ENCODE results near the gene BNC2. TPM values are rescaled to one million over a fixed set of nuclear protein-coding genes. Genes with fewer than 3 reads are reported as not detected.
"Not testable (repeated sequence)": the region's sequence is repeated elsewhere in the genome, so short reads cannot be mapped to it uniquely, and the experiment has no call there.

BNC2 gene
- total RNA-seq, 1 donor from 2014 or later = 2.9 TPM

DNA sequence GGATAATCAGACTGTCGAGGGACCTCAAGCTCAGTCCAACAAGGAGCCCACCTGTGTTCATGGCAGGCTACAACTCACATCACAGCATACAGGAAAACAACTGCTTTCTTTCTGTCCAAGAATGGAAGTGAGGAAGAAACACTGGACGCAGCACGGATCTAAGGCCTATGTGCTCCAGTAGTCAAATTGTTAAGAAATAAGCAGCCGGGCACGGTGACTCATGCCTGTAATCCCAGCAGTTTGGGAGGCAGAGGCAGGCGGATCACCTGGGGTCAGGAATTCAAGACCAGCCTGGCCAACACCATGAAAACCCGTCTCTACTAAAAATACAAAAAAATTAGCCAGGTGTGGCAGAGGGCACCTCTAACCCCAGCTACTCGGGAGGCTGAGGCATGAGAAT is 427.8 kb downstream of the BNC2 start:
- H3K4me3 ChIP-seq (ENCODE audit: low read depth, low read length) = no peak overlapping the region
- peak; percentile 70 for DNase-seq (ENCODE audit: low read depth)
- TF ChIP-seq, protein P1, sequence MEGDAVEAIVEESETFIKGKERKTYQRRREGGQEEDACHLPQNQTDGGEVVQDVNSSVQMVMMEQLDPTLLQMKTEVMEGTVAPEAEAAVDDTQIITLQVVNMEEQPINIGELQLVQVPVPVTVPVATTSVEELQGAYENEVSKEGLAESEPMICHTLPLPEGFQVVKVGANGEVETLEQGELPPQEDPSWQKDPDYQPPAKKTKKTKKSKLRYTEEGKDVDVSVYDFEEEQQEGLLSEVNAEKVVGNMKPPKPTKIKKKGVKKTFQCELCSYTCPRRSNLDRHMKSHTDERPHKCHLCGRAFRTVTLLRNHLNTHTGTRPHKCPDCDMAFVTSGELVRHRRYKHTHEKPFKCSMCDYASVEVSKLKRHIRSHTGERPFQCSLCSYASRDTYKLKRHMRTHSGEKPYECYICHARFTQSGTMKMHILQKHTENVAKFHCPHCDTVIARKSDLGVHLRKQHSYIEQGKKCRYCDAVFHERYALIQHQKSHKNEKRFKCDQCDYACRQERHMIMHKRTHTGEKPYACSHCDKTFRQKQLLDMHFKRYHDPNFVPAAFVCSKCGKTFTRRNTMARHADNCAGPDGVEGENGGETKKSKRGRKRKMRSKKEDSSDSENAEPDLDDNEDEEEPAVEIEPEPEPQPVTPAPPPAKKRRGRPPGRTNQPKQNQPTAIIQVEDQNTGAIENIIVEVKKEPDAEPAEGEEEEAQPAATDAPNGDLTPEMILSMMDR (conservative IDR thresholded peaks at IDR 0.05; ENCODE audit: low read depth, low read length) = no peak

DNA sequence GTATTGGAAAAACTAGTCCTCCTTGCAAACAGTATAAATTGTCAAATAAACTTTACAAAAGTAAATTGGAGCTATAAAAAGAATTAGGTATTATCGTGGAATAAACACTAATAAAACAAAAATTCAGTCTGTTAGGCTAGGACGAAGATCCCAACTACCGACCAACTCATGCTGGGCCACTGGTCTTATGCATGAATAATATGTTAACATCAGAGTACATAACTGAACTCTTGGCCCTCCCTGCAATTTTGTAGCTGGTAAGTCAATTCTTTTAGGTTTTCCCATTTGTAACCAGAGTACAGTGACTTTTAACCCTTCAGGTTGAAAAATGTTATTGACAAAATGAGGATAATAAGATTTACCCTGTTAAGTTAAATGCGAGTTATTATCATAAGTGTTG is 428.7 kb downstream of the BNC2 start:
- no peak overlapping the region for H3K4me3 ChIP-seq (ENCODE audit: low read depth, low read length)
- DNase-seq (ENCODE audit: low read depth) = no peak
- TF ChIP-seq, protein P1 (conservative IDR thresholded peaks at IDR 0.05; ENCODE audit: low read depth, low read length) = no peak

DNA sequence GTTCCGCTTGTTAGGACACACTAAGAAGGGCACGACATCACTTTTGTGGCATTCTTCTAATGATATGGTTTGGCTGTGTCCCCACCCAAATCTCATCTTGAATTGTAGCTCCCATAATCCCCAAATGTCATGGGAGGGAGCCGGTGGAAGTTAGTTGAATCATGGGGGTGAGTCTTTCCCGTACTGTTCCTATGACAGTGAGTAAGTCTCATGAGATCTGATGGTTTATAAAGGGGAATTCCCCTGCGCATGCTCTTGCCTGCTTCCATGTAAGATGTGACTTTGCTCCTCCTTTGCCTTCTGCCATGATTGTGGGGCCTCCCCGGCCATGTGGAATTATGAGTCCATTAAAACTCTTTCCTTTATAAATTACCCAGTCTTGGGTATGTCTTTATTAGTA is 431.6 kb downstream of the BNC2 start:
- DNase-seq (ENCODE audit: low read depth); H3K4me3 ChIP-seq (ENCODE audit: low read depth, low read length): not testable (repeated sequence)

DNA sequence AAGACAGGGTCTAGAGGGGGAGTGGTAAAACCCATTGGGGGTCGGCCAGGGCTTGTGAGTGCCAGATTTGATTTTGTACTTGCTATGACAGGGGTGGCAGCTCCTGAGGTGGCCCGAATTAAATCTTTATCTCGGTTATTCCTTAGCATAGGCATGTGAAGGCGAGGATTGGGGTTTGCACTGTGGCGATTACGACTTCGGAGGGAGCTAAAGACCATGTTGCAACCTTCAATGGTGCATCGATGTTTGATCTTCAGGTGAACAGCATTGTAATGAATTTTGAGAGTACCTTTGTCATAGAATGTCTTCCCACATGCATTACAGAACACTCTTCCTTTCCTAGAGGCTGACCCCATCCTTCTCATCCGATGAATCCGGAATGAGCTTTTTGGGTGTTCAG is 433.9 kb downstream of the BNC2 start:
- DNase-seq (ENCODE audit: low read depth) = no peak
- TF ChIP-seq, protein P1 (conservative IDR thresholded peaks at IDR 0.05; ENCODE audit: low read depth, low read length) = no peak
- H3K4me3 ChIP-seq (ENCODE audit: low read depth, low read length) = no peak overlapping the region

DNA sequence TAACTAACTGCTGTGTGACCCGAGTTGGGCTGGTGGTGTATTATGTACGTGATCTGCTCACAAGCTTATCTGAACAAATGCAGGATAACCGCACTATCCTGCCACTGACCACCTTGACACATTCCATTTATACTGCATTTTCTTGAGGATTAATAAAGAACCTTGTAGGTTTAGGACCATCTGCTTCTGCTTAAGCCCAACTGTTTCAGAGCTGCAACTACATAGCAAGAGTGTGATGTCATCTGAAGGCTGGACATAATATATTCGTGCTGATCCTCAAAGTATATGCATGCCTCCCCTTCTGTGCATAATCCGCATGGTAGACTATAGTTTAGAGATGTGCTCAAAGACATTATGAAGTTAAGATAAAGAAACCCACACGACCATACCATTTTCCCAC is 435.9 kb downstream of the BNC2 start:
- TF ChIP-seq, protein P1 (conservative IDR thresholded peaks at IDR 0.05; ENCODE audit: low read depth, low read length) = no peak
- DNase-seq (ENCODE audit: low read depth) = no peak
- H3K4me3 ChIP-seq (ENCODE audit: low read depth, low read length) = no peak overlapping the region

DNA sequence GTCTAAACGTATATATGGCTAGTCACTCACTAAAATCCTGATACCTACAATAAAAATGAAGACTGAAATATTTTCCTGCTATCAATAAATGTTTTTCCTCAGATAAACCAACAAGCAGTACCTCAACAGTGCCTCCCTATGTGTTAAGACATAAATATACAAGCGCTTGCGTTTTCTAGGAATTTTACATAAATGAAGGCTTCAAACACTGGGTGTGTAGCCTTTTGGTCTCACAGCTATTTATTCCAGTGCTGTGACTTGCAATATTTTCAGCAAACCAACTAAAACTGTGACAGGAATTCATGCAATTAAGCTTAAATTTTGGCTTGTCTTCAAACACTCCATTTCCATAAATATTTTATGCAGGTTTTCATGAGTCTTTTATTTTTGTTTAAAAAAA is 437.0 kb downstream of the BNC2 start:
- DNase-seq (ENCODE audit: low read depth) = no peak
- no peak overlapping the region for H3K4me3 ChIP-seq (ENCODE audit: low read depth, low read length)
- TF ChIP-seq, protein P1 (conservative IDR thresholded peaks at IDR 0.05; ENCODE audit: low read depth, low read length) = no peak

DNA sequence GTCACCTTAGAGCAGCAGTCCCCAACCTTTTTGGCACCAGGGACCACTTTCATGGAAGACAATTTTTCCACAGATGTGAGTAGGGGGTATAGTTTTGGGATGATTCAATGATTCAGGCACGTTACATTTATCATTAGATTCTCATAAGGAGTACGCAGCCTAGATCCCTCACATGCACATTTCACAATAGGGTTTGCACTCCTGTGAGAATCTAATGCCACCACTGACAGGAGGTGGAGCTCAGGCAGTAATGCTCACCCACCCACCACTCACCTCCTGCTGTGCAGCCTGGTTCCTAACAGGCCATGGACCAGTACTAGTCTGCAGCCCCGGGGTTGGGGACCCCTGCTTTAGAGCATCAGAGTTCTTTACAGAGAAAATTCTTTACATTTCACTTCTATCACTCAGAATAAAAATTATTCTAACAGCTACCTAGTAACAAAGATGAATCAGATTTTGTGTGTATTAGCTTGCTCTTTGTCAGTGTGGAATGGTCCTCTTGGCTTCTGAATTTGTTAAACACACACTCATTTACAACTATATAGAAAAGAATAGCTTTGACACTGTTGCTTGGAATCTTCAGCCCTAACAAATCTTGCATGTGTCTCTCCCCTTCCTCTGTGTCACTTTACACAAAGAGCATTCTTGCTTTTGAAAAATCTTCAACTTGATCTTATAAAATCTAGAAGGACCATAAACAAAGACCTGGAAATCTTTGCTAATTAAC is 438.6 kb downstream of the BNC2 start:
- H3K4me3 ChIP-seq (ENCODE audit: low read depth, low read length) = no peak overlapping the region
- DNase-seq (ENCODE audit: low read depth) = no peak
- TF ChIP-seq, protein P1 (conservative IDR thresholded peaks at IDR 0.05; ENCODE audit: low read depth, low read length) = no peak

All from epithelial cell of proximal tubule (primary cell).